ENCODE measurements around the gene MOB3C.

- TF ChIP-seq CTCF (IDR thresholded peaks at IDR 0.05) (no peak), POLR2A (IDR thresholded peaks at IDR 0.05; ENCODE audit: low read depth) (no peak)
Measured at GRCh38 chr1:46558966-46559365, 57.6 kb downstream of the MOB3C start.

All from esophagus muscularis mucosa (tissue), 3 donors.